GM18498 (cell line): ENCODE data around the gene RCAN3.
"Not testable (repeated sequence)": the region's sequence is repeated elsewhere in the genome, so short reads cannot be mapped to it uniquely, and the experiment has no call there.

Experiments
- ATAC-seq: cut with Tn5 transposase; IDR thresholded peaks from one replicate; pipeline ENCODE4 v1.9.1; 2021; ENCODE audit warnings: mild to moderate bottlenecking, moderate library complexity; ENCODE audit not compliant: unreplicated experiment

RCAN3 gene

DNA sequence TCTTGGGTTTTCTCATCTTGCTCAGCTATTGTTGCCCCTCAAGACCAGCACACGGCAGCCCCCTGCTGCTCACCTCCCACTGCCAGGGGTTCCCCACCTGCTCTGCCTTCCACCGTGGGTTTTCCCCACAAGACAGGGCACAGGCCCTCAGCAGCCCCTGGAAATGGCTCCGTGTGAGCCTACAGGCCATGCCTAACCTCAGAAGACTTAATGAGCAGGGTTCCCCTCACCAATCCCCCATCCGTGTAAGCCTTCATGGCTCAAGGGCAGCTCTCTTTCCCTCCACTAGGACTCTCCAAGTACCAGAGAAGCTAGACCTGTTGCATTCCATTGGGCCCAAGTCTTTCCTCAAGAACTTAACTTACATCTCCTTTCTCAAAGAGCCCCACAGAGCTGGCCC is 18.4 kb upstream of the RCAN3 start:
- ATAC-seq, result no peak

- no peak for ATAC-seq
These were observed 16.1 kb upstream of the RCAN3 start for GRCh38 chr1:24486331-24487065.

DNA sequence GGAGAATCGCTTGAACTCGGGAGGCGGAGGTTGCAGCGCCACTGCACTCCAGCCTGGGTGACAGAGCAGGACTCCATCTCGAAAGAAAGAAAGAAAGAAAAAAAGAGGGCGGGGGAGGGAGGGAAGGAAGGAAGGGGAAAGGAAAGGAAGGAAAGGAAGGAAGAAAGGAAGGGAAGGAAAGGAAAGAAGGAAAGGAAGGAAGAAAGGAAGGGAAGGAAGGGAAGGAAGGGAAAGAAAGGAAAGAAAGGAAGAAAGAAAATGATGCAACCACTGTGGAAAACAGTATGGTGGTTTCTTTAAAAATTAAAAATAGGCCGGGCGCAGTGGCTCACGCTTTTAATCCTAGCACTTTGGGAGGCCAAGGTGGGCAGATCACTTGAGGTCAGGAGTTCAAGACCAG is 15.2 kb upstream of the RCAN3 start:
- ATAC-seq, result no peak

GRCh38 chr1:24488159-24488558 is 14.5 kb upstream of the RCAN3 start:
- not testable (repeated sequence) for ATAC-seq

DNA sequence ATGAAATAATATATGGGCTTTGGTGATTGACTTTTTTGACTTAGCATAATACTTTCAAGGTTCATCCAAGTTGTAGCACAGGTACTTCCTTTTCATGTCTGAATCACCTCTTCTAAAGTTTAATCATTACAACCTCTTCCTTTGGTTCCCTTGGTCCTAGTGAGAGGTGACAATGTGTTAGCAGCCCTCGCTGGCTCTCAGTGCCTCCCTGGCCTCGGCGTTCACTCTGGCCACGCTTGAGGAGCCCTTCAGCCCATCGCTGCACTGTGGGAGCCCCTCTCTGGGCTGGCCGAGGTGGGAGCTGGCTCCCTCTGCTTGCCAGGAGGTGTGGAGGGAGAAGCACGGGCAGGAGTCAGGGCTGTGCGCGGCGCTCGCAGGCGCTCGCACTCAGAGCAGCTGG is 13.0 kb upstream of the RCAN3 start:
- no peak for ATAC-seq

DNA sequence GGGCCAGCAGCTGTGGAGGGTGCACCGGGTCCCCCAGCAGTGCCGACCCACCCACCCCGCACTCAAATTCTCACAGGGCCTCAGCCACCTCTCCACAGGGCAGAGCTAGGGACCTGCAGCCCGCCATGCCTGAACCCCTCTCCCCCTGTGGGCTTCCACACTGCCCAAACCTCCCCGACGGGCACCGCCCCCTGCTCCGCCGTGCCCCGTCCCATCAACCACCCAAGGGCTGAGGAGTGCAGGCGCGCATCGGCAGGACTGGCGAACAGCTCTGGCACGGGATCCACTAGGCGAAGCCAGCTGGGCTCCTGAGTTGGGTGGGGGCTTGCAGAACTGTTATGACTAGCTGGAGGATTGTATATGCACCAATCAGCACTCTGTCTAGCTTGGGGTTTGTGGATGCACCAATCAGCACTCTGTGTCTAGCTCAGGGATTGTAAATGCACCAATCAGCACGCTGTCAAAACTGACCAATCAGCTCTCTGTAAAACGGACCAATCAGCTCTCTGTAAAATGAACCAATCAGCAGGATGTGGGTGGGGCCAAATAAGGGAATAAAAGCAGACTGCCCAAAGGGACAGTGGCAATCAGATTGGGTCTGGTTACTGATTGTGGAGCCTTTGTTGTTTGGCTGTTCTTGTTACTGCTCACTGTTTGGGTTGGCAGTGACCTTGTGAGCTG is 12.4 kb upstream of the RCAN3 start:
- ATAC-seq, result no peak

DNA sequence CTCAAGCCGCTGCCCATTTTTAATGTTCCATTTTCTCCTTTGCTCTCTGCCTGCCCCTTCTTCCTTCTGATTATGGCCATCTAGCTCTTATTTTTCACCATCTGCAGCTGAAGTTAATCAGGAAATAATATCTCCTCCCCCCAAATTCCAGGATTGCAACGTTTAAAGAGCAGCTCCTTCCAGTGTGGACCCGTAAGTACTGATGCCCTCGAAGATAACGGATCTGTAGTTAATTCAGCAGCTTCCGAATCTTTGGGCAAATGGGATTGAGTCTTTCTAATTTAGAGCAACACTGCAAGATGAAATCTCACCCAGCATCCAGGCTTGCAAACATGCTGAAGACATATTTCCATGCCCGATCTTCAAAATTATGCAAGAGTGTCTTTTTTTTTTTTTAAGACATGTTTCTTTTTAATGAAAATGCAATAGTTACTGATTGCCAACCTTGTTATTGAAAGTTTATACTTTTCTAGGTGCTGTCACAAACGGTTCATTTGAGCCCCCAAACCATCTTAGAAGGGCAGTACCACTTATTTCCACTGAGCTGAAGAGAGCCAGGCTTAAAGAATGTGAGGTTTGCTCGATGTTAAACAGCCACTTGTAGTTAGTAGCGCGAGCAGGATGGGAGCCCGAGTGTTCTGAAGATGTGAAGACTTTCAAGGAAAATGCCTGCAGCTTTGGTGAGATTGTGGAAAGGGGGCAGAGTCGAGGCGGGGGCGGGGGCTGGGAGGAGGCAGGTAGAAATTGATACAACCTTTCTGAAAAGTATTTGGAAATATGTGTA is 10.9 kb upstream of the RCAN3 start:
- no peak for ATAC-seq

GRCh38 chr1:24492935-24493334 is 9.7 kb upstream of the RCAN3 start:
- ATAC-seq, result not testable (repeated sequence)

DNA sequence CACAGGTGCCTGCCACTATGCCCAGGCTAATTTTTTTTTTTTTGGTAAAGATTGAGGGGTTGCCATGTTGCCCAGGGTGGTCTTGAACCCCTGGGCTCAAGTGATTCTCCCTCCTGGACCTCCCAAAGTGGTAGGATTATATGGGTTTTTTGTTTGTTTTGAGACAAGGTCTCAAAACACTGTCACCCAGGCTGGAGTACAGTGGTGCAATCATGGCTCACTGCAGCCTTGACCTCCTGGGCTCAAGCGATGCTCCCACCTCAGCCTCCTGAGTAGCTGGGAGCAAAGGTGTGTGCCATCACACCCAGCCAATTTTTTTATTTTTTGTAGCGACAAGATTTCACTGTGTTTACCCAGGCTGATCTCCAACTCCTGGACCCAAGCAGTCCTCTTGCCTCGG is 8.9 kb upstream of the RCAN3 start:
- ATAC-seq, result no peak

- ATAC-seq, result no peak
These were observed 4.0 kb upstream of the RCAN3 start for GRCh38 chr1:24498589-24498988.

DNA sequence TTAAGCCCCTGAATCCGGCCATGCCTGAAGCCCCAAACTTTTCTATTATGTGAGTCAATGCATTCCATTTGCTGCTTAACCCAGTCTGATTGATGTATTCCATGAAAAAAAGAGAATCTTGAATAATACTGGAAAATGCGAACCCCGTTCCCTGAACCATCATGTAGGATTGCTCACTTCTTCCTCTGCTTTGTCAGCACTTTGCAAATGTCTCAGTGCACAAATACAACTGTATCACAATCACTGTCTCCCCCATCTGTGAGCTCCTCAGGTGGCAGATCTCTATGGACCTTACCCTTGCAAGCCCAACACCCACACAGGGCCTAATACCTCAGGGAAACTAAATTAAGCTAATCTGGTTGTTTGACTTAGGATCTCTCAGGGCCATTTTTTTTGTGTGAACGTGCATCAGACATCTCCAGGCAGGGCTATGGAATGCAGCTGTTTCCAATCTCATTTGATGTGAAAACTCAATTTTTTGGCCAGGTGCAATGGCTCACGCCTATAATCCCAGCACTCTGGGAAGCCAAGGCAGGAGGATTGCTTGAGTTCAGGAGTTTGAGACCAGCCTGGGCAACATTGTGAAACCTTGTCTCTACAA is 2.1 kb upstream of the RCAN3 start:
- no peak for ATAC-seq

- no peak for ATAC-seq
These were observed 1.1 kb upstream of the RCAN3 start for GRCh38 chr1:24501371-24502064.

- ATAC-seq, result peak; percentile 30
These were observed 449 bp upstream of the RCAN3 start for GRCh38 chr1:24502065-24502708.

DNA sequence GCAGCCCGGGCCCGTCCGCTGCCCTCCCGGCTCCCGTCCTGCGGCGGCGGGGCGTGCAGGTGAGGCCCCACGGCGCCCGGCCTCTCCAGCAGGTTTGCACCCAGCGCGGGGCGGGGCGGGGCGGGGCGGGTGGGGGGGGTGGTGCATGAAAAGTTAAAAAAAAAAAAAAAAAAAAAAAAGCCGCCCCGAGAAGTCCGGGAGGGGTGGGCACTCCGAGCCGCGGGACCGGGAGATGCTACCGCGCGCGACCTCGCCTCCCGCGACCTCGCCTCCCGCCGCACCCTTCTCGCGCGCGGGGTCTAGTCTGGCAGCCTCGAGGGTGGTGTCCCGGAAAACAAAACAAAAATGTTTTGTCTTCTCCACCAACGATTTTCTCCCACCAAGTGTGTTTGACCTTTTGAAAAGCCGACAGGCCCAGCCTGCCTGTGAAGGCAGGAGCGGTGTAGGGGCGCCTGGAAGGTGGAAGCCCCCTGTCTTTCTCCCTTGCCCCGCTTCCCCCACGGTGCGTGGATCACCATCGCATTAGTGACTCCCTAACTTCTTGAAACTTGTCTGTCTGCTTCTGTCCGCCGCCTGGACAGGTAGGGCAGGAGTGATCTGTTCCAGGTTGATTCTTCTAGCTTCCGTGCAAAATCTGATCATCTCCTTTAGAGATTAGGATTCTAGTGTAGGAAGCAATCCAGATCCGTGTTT is 569 bp downstream of the RCAN3 start:
- ATAC-seq, result no peak

DNA sequence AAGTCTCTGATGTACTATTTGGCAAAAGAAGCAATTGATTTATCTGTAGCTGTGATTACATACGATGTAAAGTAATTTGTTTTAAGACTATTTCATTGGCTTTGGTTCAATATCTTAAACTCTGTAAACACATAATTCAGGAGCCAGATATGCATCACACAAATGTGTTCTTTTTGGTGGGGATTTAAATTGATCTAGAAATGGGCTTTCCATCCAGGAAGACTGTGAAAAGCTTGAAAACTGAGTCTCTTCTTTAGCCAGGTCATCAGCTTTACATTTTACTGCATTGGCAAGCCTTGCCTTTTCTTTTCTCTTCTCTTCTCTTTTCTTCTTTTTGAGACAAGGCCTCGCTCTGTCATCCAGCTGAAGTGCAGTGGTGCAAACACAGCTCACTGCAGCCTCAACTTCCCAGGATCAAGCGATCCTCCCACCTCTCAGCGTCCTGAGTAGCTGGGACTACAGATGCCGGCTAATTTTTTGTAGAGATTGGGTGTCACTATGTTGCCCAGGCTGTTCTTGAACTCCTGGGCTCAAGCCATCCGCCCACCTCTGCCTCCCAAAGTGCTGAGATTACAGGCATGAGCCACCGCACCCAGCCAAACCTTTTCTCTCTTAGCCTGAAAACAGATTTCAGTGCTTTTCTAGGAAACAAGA is 1.4 kb downstream of the RCAN3 start:
- ATAC-seq, result no peak

- ATAC-seq, result no peak
These were observed 1.9 kb downstream of the RCAN3 start for GRCh38 chr1:24504560-24504959.

DNA sequence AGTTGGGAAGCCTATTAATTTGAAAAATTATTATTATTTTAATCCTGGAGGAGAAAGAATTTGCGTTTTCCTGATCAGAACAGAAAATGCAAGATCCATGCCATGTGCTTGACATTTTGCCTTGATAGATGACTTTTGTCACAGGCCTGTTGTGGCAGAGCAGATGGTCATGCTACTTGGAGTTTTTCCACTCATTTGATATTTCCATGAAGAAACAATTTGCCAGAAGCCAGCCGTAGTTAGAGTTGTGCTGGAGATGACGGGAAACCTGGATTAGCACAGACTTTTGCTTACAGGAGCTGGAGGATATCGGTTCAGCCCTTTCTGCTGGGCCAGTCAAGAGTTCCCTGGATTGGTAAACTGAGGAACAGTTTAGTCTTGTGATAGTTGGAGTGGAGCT is 3.2 kb downstream of the RCAN3 start:
- ATAC-seq, result no peak

GRCh38 chr1:24506691-24507381 is 4.2 kb downstream of the RCAN3 start:
- ATAC-seq, result no peak

- ATAC-seq, result no peak
These were observed 4.8 kb downstream of the RCAN3 start for GRCh38 chr1:24507405-24507804.
